Gastrocnemius medialis (tissue), 4 donors: ENCODE data around the gene NYNRIN.

Experiments used
- CTCF ChIP-seq, 5 experiments: fragments of 450-650 bp in 3 of 5; fragments of 200-600 bp in 2 of 5; sonication (generic) in 2 of 5; IDR thresholded peaks in 4 of 5; conservative IDR thresholded peaks in 1 of 5; 1 replicate in 4 of 5; 2 replicates in 1 of 5; pipeline ENCODE4 v1.5.1; 2016 to 2019; ENCODE audit warnings: antibody characterized with exemption in 5 of 5, mild to moderate bottlenecking in 3 of 5, moderate library complexity in 3 of 5
- POLR2A ChIP-seq, 2 donors: fragments of 450-650 bp; IDR thresholded peaks; one replicate each; pipeline ENCODE4 v1.6.1; 2017; ENCODE audit warnings: antibody characterized with exemption in 2 of 2, mild to moderate bottlenecking in 2 of 2, moderate library complexity in 2 of 2

- TF ChIP-seq POLR2A (IDR thresholded peaks at IDR 0.05): no peak
- no peak for TF ChIP-seq CTCF (IDR thresholded peaks at IDR 0.05 in 4 of 5, conservative IDR thresholded peaks at IDR 0.05 in 1 of 5)
These were observed 2.9 kb upstream of the NYNRIN start for GRCh38 chr14:24395609-24396582.
